CD4-positive, alpha-beta T cell (primary cell): ENCODE results near the gene TRAK1. TPM values are rescaled to one million over a fixed set of nuclear protein-coding genes. Genes with fewer than 3 reads are reported as not detected.

ENCODE experiments used
- ATAC-seq: fragments of 200-7000 bp; cut with Tn5 transposase; one replicate; pipeline ENCODE4 v1.10.0; 2022; ENCODE audit warnings: mild to moderate bottlenecking; ENCODE audit not compliant: poor library complexity
- CTCF ChIA-PET: fragments of 350-600 bp; sonication (Branson Sonifier 250); formaldehyde crosslinking; loops from one replicate; lab custom pipeline; 2021; ENCODE audit warnings: antibody characterized with exemption, inconsistent platforms; lab: Charles Lee
- POLR2A ChIA-PET: fragments of 350-600 bp; sonication (Branson Sonifier 250); formaldehyde crosslinking; loops from one replicate; lab custom pipeline; 2021; ENCODE audit warnings: antibody characterized with exemption, inconsistent platforms; lab: Charles Lee
- DNase-seq, 14 experiments: peaks; one replicate each; pipeline ENCODE4 v3.0.0-alpha.2; 2013 to 2020; ENCODE audit warnings: mixed read lengths in 2 of 14
- H3K27ac ChIP-seq, 2 donors: one replicate each; pipeline versions ENCODE4 v1.5.1 to v1.7.0; 2013; ENCODE audit warnings: low read length in 2 of 2, low read depth in 1 of 2, mild to moderate bottlenecking in 1 of 2
- H3K27me3 ChIP-seq, 2 experiments: 1 replicate in 1 of 2; 2 replicates in 1 of 2; pipeline versions ENCODE4 v1.6.1 to v1.7.0; 2013; ENCODE audit warnings: low read length in 2 of 2, control low read depth in 1 of 2, mild to moderate bottlenecking in 1 of 2, moderate library complexity in 1 of 2; ENCODE audit not compliant: insufficient read depth in 2 of 2, control insufficient read depth in 1 of 2
- H3K36me3 ChIP-seq: one replicate; pipeline ENCODE4 v1.6.1; 2013; ENCODE audit warnings: low read length, control low read depth; ENCODE audit not compliant: insufficient read depth
- H3K4me1 ChIP-seq: one replicate; pipeline ENCODE4 v1.6.1; 2013; ENCODE audit warnings: low read length, control low read depth; ENCODE audit not compliant: insufficient read depth
- H3K4me3 ChIP-seq: one replicate; pipeline ENCODE4 v1.5.1; 2013; ENCODE audit warnings: mild to moderate bottlenecking, low read length, moderate library complexity
- H3K9me3 ChIP-seq, 2 experiments: 1 replicate in 1 of 2; 2 replicates in 1 of 2; pipeline versions ENCODE4 v1.6.1 to v1.7.0; 2013; ENCODE audit warnings: low read length in 2 of 2, mild to moderate bottlenecking in 2 of 2, control low read depth in 1 of 2, moderate library complexity in 1 of 2; ENCODE audit not compliant: control insufficient read depth in 1 of 2, insufficient read depth in 1 of 2
- H3K27ac Mint-ChIP-seq: one replicate; pipeline ENCODE4 v1.8.0; 2020; ENCODE audit warnings: mixed read lengths
- H3K27me3 Mint-ChIP-seq: one replicate; pipeline ENCODE4 v1.8.0; 2021; ENCODE audit warnings: mixed read lengths
- H3K36me3 Mint-ChIP-seq: one replicate; pipeline ENCODE4 v1.8.0; 2021; ENCODE audit warnings: low read depth, mixed read lengths
- H3K4me1 Mint-ChIP-seq: one replicate; pipeline ENCODE4 v1.8.0; 2021; ENCODE audit warnings: low read depth, mixed read lengths
- H3K4me3 Mint-ChIP-seq: one replicate; pipeline ENCODE4 v1.8.0; 2020; ENCODE audit warnings: mild to moderate bottlenecking, mixed read lengths
- H3K9me3 Mint-ChIP-seq: one replicate; pipeline ENCODE4 v1.8.0; 2020; ENCODE audit warnings: mixed read lengths
- CTCF ChIP-seq: fragments of 200-600 bp; IDR thresholded peaks from one replicate; pipeline ENCODE4 v1.8.0; 2022; ENCODE audit warnings: antibody characterized with exemption, mild to moderate bottlenecking
- intact Hi-C, 2 experiments: fragments of 100-400 bp; cut with DNase I in 1 of 2; cut with micrococcal nuclease in 1 of 2; formaldehyde crosslinking; loops; one replicate each; pipeline versions ENCODE4 v1.15.1 to v1.9.0; 2023 to 2025; cut with DNase I, micrococcal nuclease
- total RNA-seq, 174 experiments: library from RNA in 2 of 174; stranded (reverse) in 2 of 174; gene quantifications; one replicate each; pipeline ENCODE4 v1.2.3 and lab custom pipeline; 2021 to 2026

TRAK1 gene
- total RNA-seq, 2 experiments from 2014 or later = 16.0 to 16.7 TPM

- DNase-seq = no peak
- Histone ChIP-seq H3K27me3 (no peaks in the 10 kb centered on the region), H3K36me3 (no peaks in the 10 kb centered on the region), H3K4me3 (no peak overlapping the region), H3K27ac (no peak overlapping the region), H3K4me1 (no peaks in the 10 kb centered on the region), H3K9me3 (no peaks in the 10 kb centered on the region)
- H3K4me3 Mint-ChIP-seq = no peak overlapping the region
- H3K9me3 Mint-ChIP-seq = no peaks in the 10 kb centered on the region
- no peaks in the 10 kb centered on the region for H3K27me3 Mint-ChIP-seq
- intact Hi-C loops = no loop called here
- H3K36me3 Mint-ChIP-seq = no peaks in the 10 kb centered on the region
- ATAC-seq = no peak
- CTCF ChIA-PET = no interaction called here
- H3K4me1 Mint-ChIP-seq = peaks cover 24% of the 10 kb centered on the region
- POLR2A ChIA-PET = no interaction called here
- H3K27ac Mint-ChIP-seq = no peak overlapping the region
- no peak for TF ChIP-seq CTCF
Measured at GRCh38 chr3:42148982-42149432, 57.9 kb downstream of the TRAK1 start.

DNA sequence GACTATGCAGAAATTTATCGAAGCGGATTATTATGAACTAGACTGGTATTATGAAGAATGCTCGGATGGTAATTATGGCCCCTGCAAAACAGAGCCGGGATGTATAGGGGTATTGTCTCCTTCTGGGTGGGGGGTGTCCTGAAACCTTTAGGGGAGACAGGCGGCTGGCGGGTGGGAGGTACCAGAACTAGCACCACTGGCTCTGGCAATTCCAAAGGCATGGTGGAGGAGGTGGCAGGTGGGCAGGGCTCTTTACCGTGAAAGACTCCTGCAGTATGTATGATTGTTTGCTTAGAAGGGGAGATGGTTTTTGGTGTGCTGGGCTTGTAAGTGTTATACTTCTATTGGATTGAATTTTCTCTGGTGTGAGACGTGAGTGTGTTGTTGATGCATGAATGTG lies 58.4 kb downstream of the TRAK1 start:
- POLR2A ChIA-PET = no interaction called here
- H3K4me3 Mint-ChIP-seq = no peak overlapping the region
- no peak overlapping the region for H3K27ac ChIP-seq
- peaks cover 24% of the 10 kb centered on the region for H3K4me1 Mint-ChIP-seq
- H3K27me3 ChIP-seq = no peaks in the 10 kb centered on the region
- intact Hi-C loops = no loop called here
- H3K36me3 ChIP-seq = no peaks in the 10 kb centered on the region
- H3K4me1 ChIP-seq = no peaks in the 10 kb centered on the region
- H3K27me3 Mint-ChIP-seq = no peaks in the 10 kb centered on the region
- CTCF ChIA-PET = no interaction called here
- H3K27ac Mint-ChIP-seq = no peak overlapping the region
- no peak for TF ChIP-seq CTCF
- no peaks in the 10 kb centered on the region for H3K9me3 Mint-ChIP-seq
- H3K4me3 ChIP-seq = no peak overlapping the region
- H3K9me3 ChIP-seq = no peaks in the 10 kb centered on the region
- ATAC-seq (no peak), DNase-seq (no peak)
- no peaks in the 10 kb centered on the region for H3K36me3 Mint-ChIP-seq

DNA sequence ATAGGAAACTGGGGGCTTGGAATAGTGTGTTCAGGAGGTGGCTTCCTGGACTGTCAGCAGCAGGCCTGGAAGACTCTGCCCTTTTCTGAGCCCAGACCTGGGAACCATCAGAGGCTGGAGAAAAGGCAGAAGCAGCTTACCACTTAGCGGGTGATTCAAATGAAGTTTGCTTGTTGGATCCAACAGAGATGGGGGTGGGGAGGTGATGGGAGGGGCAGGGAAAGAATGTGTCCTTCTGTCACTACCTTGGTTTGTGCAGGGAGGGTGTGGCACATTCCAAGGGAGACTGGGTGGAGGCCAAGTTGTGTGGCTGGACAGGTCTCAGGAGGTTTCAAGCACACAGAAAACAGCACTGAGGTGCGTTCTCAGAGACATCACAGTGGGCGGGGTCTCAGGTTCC lies 58.8 kb downstream of the TRAK1 start:
- no peak for ATAC-seq
- no peaks in the 10 kb centered on the region for H3K36me3 Mint-ChIP-seq
- peaks cover 24% of the 10 kb centered on the region for H3K4me1 Mint-ChIP-seq
- POLR2A ChIA-PET = no interaction called here
- H3K9me3 ChIP-seq = no peaks in the 10 kb centered on the region
- H3K36me3 ChIP-seq = no peaks in the 10 kb centered on the region
- CTCF ChIA-PET = no interaction called here
- no peak for DNase-seq
- TF ChIP-seq CTCF = no peak
- no peak overlapping the region for H3K27ac ChIP-seq
- no peaks in the 10 kb centered on the region for H3K9me3 Mint-ChIP-seq
- H3K4me3 Mint-ChIP-seq = no peak overlapping the region
- no peaks in the 10 kb centered on the region for H3K27me3 ChIP-seq
- no peak overlapping the region for H3K27ac Mint-ChIP-seq
- no peak overlapping the region for H3K4me3 ChIP-seq
- intact Hi-C loops = no loop called here
- H3K4me1 ChIP-seq = no peaks in the 10 kb centered on the region
- H3K27me3 Mint-ChIP-seq = no peaks in the 10 kb centered on the region
